ENCODE measurements around the gene SPATA32.

SPATA32 gene

GRCh38 chr17:45248132-45248957 is 13.5 kb downstream of the SPATA32 start:
- peaks cover 42% of the 10 kb centered on the region for H3K36me3 ChIP-seq (ENCODE audit: control insufficient read depth, low read length)
- no peaks in the 10 kb centered on the region for H3K9me2 ChIP-seq (replicated peaks; ENCODE audit: control insufficient read depth, low read length)
- H3F3A ChIP-seq (ENCODE audit: control insufficient read depth, insufficient read depth) = no peaks in the 10 kb centered on the region
- peaks cover 15% of the 10 kb centered on the region for H3K79me2 ChIP-seq (ENCODE audit: control insufficient read depth, low read length)
- peak overlapping the region; percentile 87 for H3K4me3 ChIP-seq (ENCODE audit: low read length)
- H3K4me1 ChIP-seq (ENCODE audit: control insufficient read depth, low read length) = peaks cover 21% of the 10 kb centered on the region
- peaks cover 3% of the 10 kb centered on the region; the same call in 1 of the 2 replicates for H4K20me1 ChIP-seq (ENCODE audit: control insufficient read depth, insufficient read depth, low read depth, low read length)
- TF ChIP-seq CTCF (IDR thresholded peaks at IDR 0.05; ENCODE audit: low read depth, low read length, poor library complexity, severe bottlenecking) (no peak), EZH2phosphoT487 (IDR thresholded peaks at IDR 0.05; ENCODE audit: borderline replicate concordance, low read length) (no peak)
- H3K9me3 ChIP-seq (ENCODE audit: control insufficient read depth, insufficient read depth, low read length) = no peaks in the 10 kb centered on the region
- peak overlapping the region; percentile 82 for H3K4me2 ChIP-seq (ENCODE audit: low read length)
- H3K27ac ChIP-seq (ENCODE audit: low read depth, low read length) = peak overlapping the region; percentile 72
- H3K27me3 ChIP-seq (ENCODE audit: control insufficient read depth, low read length) = no peaks in the 10 kb centered on the region

GRCh38 chr17:45247429-45248131 is 14.3 kb downstream of the SPATA32 start:
- Histone ChIP-seq H3K27ac (ENCODE audit: low read depth, low read length) (peak overlapping the region; percentile 72), H3K4me1 (ENCODE audit: control insufficient read depth, low read length) (peaks cover 21% of the 10 kb centered on the region), H3K36me3 (ENCODE audit: control insufficient read depth, low read length) (peaks cover 49% of the 10 kb centered on the region), H3K79me2 (ENCODE audit: control insufficient read depth, low read length) (peaks cover 15% of the 10 kb centered on the region), H3F3A (ENCODE audit: control insufficient read depth, insufficient read depth) (no peaks in the 10 kb centered on the region), H3K27me3 (ENCODE audit: control insufficient read depth, low read length) (no peaks in the 10 kb centered on the region), H3K9me3 (ENCODE audit: control insufficient read depth, insufficient read depth, low read length) (no peaks in the 10 kb centered on the region), H3K9me2 (replicated peaks; ENCODE audit: control insufficient read depth, low read length) (no peaks in the 10 kb centered on the region), H4K20me1 (ENCODE audit: control insufficient read depth, insufficient read depth, low read depth, low read length) (peaks cover 3% of the 10 kb centered on the region; the same call in 1 of the 2 replicates), H3K4me2 (ENCODE audit: low read length) (peak overlapping the region; percentile 82), H3K4me3 (ENCODE audit: low read length) (peak overlapping the region; percentile 87)
- TF ChIP-seq CTCF (IDR thresholded peaks at IDR 0.05; ENCODE audit: low read depth, low read length, poor library complexity, severe bottlenecking) (no peak), EZH2phosphoT487 (IDR thresholded peaks at IDR 0.05; ENCODE audit: borderline replicate concordance, low read length) (no peak)

- Histone ChIP-seq H3K9me3 (ENCODE audit: control insufficient read depth, insufficient read depth, low read length) (no peaks in the 10 kb centered on the region), H3K4me1 (ENCODE audit: control insufficient read depth, low read length) (peaks cover 21% of the 10 kb centered on the region), H3K4me2 (ENCODE audit: low read length) (peak overlapping the region; percentile 82), H3K4me3 (ENCODE audit: low read length) (peak overlapping the region; percentile 87), H3K27me3 (ENCODE audit: control insufficient read depth, low read length) (no peaks in the 10 kb centered on the region), H3F3A (ENCODE audit: control insufficient read depth, insufficient read depth) (no peaks in the 10 kb centered on the region), H3K79me2 (ENCODE audit: control insufficient read depth, low read length) (peaks cover 15% of the 10 kb centered on the region), H4K20me1 (ENCODE audit: control insufficient read depth, insufficient read depth, low read depth, low read length) (peaks cover 3% of the 10 kb centered on the region; the same call in 1 of the 2 replicates), H3K36me3 (ENCODE audit: control insufficient read depth, low read length) (peaks cover 51% of the 10 kb centered on the region), H3K27ac (ENCODE audit: low read depth, low read length) (peak overlapping the region; percentile 72), H3K9me2 (replicated peaks; ENCODE audit: control insufficient read depth, low read length) (no peaks in the 10 kb centered on the region)
- TF ChIP-seq EZH2phosphoT487 (IDR thresholded peaks at IDR 0.05; ENCODE audit: borderline replicate concordance, low read length) = no peak
- TF ChIP-seq CTCF (IDR thresholded peaks at IDR 0.05; ENCODE audit: low read depth, low read length, poor library complexity, severe bottlenecking) = peak; percentile 77
These were observed 14.9 kb downstream of the SPATA32 start for GRCh38 chr17:45246861-45247428.

Measured in DOHH2 (cell line).